DOHH2 (cell line): ENCODE data around the gene KIF21B.

Experiments
- H3F3A ChIP-seq: fragments of 200-600 bp; sonication (generic), shearing (Covaris generic); 2 replicates; pipeline ENCODE4 v1.6.0; 2016; ENCODE audit warnings: antibody characterized with exemption, mild to moderate bottlenecking; ENCODE audit not compliant: control insufficient read depth, insufficient read depth
- H3K27ac ChIP-seq: fragments of 200-600 bp; sonication (generic); 2 replicates; pipeline ENCODE4 v1.5.1; 2014; ENCODE audit warnings: low read depth, mild to moderate bottlenecking, low read length, moderate library complexity
- H3K27me3 ChIP-seq: fragments of 200-600 bp; sonication (generic); 2 replicates; pipeline ENCODE4 v1.6.1; 2014; ENCODE audit warnings: mild to moderate bottlenecking, low read length, mixed read lengths; ENCODE audit not compliant: control insufficient read depth
- H3K36me3 ChIP-seq: fragments of 200-600 bp; sonication (generic); 2 replicates; pipeline ENCODE4 v1.6.1; 2014; ENCODE audit warnings: mild to moderate bottlenecking, low read length, moderate library complexity, mixed read lengths; ENCODE audit not compliant: control insufficient read depth
- H3K4me1 ChIP-seq: fragments of 200-600 bp; sonication (generic); 2 replicates; pipeline ENCODE4 v1.6.1; 2014; ENCODE audit warnings: mild to moderate bottlenecking, low read length, mixed read lengths; ENCODE audit not compliant: control insufficient read depth
- H3K4me2 ChIP-seq: fragments of 200-600 bp; sonication (generic); 2 replicates; pipeline ENCODE4 v1.6.0; 2014; ENCODE audit warnings: mild to moderate bottlenecking, low read length, moderate library complexity
- H3K4me3 ChIP-seq: fragments of 200-600 bp; sonication (generic); 2 replicates; pipeline ENCODE4 v1.5.1; 2014; ENCODE audit warnings: mild to moderate bottlenecking, low read length, mixed read lengths
- H3K79me2 ChIP-seq: fragments of 200-600 bp; sonication (generic); 2 replicates; pipeline ENCODE4 v1.6.1; 2014; ENCODE audit warnings: mild to moderate bottlenecking, low read length, mixed read lengths; ENCODE audit not compliant: control insufficient read depth
- H3K9me2 ChIP-seq: fragments of 200-600 bp; sonication (generic); replicated peaks from 2 replicates; pipeline ENCODE4 v1.6.1; 2014; ENCODE audit warnings: mild to moderate bottlenecking, low read length, mixed read lengths; ENCODE audit not compliant: control insufficient read depth
- H3K9me3 ChIP-seq: fragments of 200-600 bp; sonication (generic); 2 replicates; pipeline ENCODE4 v1.6.1; 2014; ENCODE audit warnings: antibody characterized with exemption, low read length, mixed read lengths; ENCODE audit not compliant: control insufficient read depth, insufficient read depth
- H4K20me1 ChIP-seq: fragments of 200-600 bp; sonication (generic); 2 replicates; pipeline ENCODE4 v1.6.0; 2014; ENCODE audit warnings: low read depth, mild to moderate bottlenecking, antibody characterized with exemption, low read length, moderate library complexity; ENCODE audit not compliant: control insufficient read depth, insufficient read depth
- CTCF ChIP-seq: fragments of 200-600 bp; sonication (generic); IDR thresholded peaks from one replicate; pipeline ENCODE4 v1.5.1; 2014; ENCODE audit warnings: antibody characterized with exemption, mild to moderate bottlenecking, low read depth, low read length; ENCODE audit not compliant: poor library complexity, severe bottlenecking
- EZH2phosphoT487 ChIP-seq: fragments of 200-600 bp; sonication (generic); IDR thresholded peaks from 2 replicates; pipeline ENCODE4 v1.6.1; 2017; ENCODE audit warnings: borderline replicate concordance, mild to moderate bottlenecking, antibody characterized with exemption, low read length, moderate library complexity, mixed read lengths

Gene KIF21B

GRCh38 chr1:200982071-200982945 is 41.2 kb downstream of the KIF21B start:
- Histone ChIP-seq H3K9me3 (no peaks in the 10 kb centered on the region), H3K9me2 (no peaks in the 10 kb centered on the region), H3K79me2 (no peaks in the 10 kb centered on the region), H3K4me1 (no peaks in the 10 kb centered on the region), H3K4me3 (no peak overlapping the region), H3F3A (no peaks in the 10 kb centered on the region), H3K4me2 (no peak overlapping the region), H3K27ac (no peak overlapping the region), H3K27me3 (no peaks in the 10 kb centered on the region), H4K20me1 (no peaks in the 10 kb centered on the region), H3K36me3 (peaks cover 9% of the 10 kb centered on the region)
- TF ChIP-seq CTCF (no peak), EZH2phosphoT487 (no peak)

GRCh38 chr1:200981278-200981677 is 42.2 kb downstream of the KIF21B start:
- no peak for TF ChIP-seq CTCF
- TF ChIP-seq EZH2phosphoT487, result no peak
- no peaks in the 10 kb centered on the region for H3K9me3 ChIP-seq
- no peaks in the 10 kb centered on the region for H3K79me2 ChIP-seq
- no peaks in the 10 kb centered on the region for H4K20me1 ChIP-seq
- H3K36me3 ChIP-seq, result peaks cover 4% of the 10 kb centered on the region
- H3K9me2 ChIP-seq, result no peaks in the 10 kb centered on the region
- no peak overlapping the region for H3K4me2 ChIP-seq
- H3K27ac ChIP-seq, result no peak overlapping the region
- H3K4me1 ChIP-seq, result no peaks in the 10 kb centered on the region
- H3F3A ChIP-seq, result no peaks in the 10 kb centered on the region
- no peaks in the 10 kb centered on the region for H3K27me3 ChIP-seq
- H3K4me3 ChIP-seq, result no peak overlapping the region

DNA sequence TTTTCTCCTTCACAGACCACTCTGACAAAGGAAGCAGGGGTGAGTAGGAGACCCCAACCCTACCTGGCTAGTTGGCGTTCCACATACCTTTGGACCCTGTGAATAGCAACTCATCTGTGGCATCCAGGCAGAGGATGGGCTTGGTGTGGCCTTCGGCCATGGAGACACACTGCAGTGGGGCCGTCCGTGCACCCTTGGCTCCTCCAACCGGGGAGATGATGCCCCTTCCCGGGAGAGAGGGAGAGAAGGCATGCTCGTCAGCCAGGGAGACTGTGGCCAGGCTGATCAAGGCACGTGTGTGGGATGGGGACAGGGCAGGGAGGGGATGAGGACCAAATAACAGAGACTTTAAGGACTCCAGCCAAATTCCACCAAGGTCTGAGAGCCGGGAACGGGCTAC is 42.6 kb downstream of the KIF21B start:
- H3K27me3 ChIP-seq, result no peaks in the 10 kb centered on the region
- no peak for TF ChIP-seq CTCF
- no peak for TF ChIP-seq EZH2phosphoT487
- no peaks in the 10 kb centered on the region for H4K20me1 ChIP-seq
- H3K4me3 ChIP-seq, result no peak overlapping the region
- H3K36me3 ChIP-seq, result peaks cover 4% of the 10 kb centered on the region
- no peaks in the 10 kb centered on the region for H3K9me3 ChIP-seq
- H3K4me2 ChIP-seq, result no peak overlapping the region
- H3K9me2 ChIP-seq, result no peaks in the 10 kb centered on the region
- H3K4me1 ChIP-seq, result no peaks in the 10 kb centered on the region
- H3F3A ChIP-seq, result no peaks in the 10 kb centered on the region
- no peak overlapping the region for H3K27ac ChIP-seq
- no peaks in the 10 kb centered on the region for H3K79me2 ChIP-seq
